ENCODE measurements around the gene CUBN.
"Not testable (repeated sequence)": the region's sequence is repeated elsewhere in the genome, so short reads cannot be mapped to it uniquely, and the experiment has no call there.

CUBN gene

GRCh38 chr10:17140386-17140761 lies 10.8 kb upstream of the CUBN start:
- DNase-seq: no peak

GRCh38 chr10:17138460-17139042 lies 8.9 kb upstream of the CUBN start:
- DNase-seq: no peak

- DNase-seq: no peak
Measured at GRCh38 chr10:17134737-17135260, 5.2 kb upstream of the CUBN start.

GRCh38 chr10:17134282-17134681 lies 4.7 kb upstream of the CUBN start:
- DNase-seq: no peak

GRCh38 chr10:17128261-17128660 lies 1.4 kb downstream of the CUBN start:
- DNase-seq: no peak

GRCh38 chr10:17126327-17126726 lies 3.3 kb downstream of the CUBN start:
- DNase-seq: no peak

GRCh38 chr10:17125206-17125893 lies 4.3 kb downstream of the CUBN start:
- DNase-seq: no peak

- DNase-seq: no peak
Measured at GRCh38 chr10:17123961-17124360, 5.7 kb downstream of the CUBN start.

- no peak for DNase-seq
Measured at GRCh38 chr10:17122726-17123661, 6.6 kb downstream of the CUBN start.

GRCh38 chr10:17122052-17122451 lies 7.6 kb downstream of the CUBN start:
- no peak for DNase-seq

GRCh38 chr10:17120694-17121093 lies 8.9 kb downstream of the CUBN start:
- DNase-seq: no peak

GRCh38 chr10:17119845-17120244 lies 9.8 kb downstream of the CUBN start:
- no peak for DNase-seq

- no peak for DNase-seq
Measured at GRCh38 chr10:17116193-17116592, 13.4 kb downstream of the CUBN start.

GRCh38 chr10:17115683-17116082 lies 13.9 kb downstream of the CUBN start:
- no peak for DNase-seq

GRCh38 chr10:17114878-17115444 lies 14.7 kb downstream of the CUBN start:
- not testable (repeated sequence) for DNase-seq

- no peak for DNase-seq
Measured at GRCh38 chr10:17113889-17114540, 15.6 kb downstream of the CUBN start.

GRCh38 chr10:17113346-17113745 lies 16.3 kb downstream of the CUBN start:
- no peak for DNase-seq

- no peak for DNase-seq
Measured at GRCh38 chr10:17112566-17112965, 17.0 kb downstream of the CUBN start.

GRCh38 chr10:17109475-17110207 lies 20.0 kb downstream of the CUBN start:
- DNase-seq: peak; percentile 19

GRCh38 chr10:17109046-17109445 lies 20.6 kb downstream of the CUBN start:
- no peak for DNase-seq

GRCh38 chr10:17106991-17107390 lies 22.6 kb downstream of the CUBN start:
- DNase-seq: no peak

- no peak for DNase-seq
Measured at GRCh38 chr10:17101910-17102266, 27.7 kb downstream of the CUBN start.

Measured in activated CD4-positive, alpha-beta T cell treated with anti-CD3 and anti-CD28 coated beads, Interleukin-2, amount 50 U/mL, for 16 hours (primary cell).